HS-27A (cell line): ENCODE results near the gene LILRA5.
"Not testable (repeated sequence)": the region's sequence is repeated elsewhere in the genome, so short reads cannot be mapped to it uniquely, and the experiment has no call there.

Experiments used
- DNase-seq: peaks from one replicate; pipeline ENCODE4 v3.0.0-alpha.2; 2012; ENCODE audit warnings: low read depth, missing footprints

Gene LILRA5

DNA sequence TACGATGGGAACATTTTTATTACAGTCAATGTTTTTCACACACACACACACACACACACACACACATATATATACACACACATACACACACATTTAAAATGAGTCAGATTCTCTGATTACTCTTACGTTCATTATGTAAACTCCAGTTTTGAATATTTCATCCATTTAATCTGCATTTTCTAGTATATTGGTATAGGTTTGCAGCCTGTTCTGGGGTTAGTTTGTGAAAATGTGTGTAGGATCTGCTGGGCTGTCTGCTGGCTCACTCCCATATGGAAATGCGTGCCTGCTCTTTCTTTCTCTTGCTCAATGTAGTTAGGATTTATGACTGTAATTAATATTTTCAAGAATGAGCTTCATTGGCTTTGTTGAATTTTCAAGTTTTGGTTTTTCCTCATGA lies 39.1 kb downstream of the LILRA5 start:
- DNase-seq: no peak

DNA sequence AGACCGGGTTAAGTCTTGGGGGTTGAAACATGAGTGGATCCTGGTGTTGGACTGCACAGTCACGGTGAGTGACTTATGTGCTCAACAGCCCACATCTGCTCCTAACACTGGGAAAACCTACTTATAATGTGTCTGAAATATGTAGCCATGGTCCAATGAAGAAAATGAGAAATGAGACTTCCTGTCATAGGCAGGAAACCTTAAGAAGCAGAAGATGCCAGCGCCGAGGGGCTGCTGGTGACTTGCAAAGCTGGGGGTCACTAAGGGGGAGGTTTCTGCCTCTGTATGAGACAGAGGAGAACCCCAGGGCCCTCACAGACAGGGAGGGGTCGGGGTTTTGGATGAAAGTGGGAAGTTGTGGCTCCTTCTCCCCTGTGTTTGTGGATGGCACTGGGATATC lies 40.8 kb downstream of the LILRA5 start:
- not testable (repeated sequence) for DNase-seq

DNA sequence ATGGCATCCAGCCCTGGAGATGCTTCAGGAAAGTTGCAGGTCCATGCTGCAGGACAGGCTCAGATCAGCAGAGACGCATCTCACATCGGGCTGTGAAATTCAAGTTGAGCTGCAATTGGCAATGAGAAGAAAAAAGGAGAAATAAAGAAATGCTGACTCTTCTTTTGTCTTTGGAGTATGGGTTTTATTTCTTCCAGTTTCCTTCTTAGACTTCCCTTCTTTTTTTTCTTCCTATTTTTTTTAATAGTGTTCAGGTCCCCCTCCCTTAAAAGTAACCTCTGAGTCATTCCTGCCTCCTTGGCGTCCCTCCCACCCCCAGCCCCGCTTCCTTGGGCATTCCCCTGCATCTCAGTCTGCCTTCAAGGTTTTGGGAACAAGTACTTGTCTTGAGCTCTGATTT lies 41.4 kb downstream of the LILRA5 start:
- not testable (repeated sequence) for DNase-seq

DNA sequence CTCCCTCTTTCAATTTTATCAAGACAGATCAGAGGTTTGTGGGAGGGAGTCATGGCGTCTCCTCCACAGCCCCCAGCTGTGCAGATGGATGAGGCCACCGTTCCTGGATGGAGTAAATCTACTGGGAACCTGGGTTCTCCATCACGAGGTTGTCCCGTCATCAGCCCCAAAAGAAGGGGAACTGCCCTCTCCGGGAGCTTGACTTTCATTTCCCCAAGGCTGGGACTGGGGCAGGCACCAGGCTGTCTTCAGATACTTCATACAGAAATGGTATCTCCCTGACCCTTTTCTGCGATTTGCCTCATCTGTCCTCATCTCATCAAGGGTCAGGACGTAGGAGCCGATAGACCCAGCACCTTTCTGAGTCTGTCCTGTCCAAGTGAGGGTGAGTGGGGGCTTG lies 41.9 kb downstream of the LILRA5 start:
- no peak for DNase-seq

DNA sequence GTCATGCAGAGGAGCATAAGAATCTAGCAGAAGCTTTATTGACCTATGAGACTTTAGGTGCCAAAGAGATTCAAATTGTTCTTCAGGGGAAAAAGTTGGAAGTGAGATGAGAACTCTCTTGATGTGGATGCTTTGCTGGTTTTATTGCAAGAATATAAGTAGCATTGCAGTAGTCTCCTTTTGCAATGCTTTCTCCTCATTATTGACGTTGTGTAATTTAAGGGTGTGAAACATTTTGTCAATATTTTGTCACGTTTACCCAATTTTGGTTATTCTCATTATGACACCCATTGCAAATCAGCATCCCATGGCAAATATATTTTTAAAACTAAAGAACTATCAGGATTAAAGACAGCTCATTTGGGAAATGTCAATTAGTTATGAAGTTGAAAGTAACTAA lies 44.0 kb downstream of the LILRA5 start:
- DNase-seq: no peak

DNA sequence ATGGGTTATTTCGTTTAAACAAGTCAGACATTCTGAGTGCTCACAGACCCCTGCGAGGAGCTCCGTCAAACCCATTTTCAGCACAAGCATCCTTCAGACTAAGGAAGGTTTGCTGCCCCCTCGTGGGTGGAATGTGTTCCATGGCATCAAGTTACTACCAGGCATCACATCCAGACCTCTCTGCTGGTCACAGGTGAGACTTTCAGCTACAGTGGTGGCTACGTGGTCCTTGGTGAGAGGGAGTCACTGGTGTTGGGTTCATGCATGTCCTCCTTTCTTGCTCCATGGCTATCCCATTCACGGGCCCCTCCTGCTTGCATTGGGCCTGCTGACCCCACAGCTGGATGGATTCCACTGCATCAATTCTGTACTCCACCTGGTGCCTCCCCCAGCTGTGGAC lies 46.8 kb downstream of the LILRA5 start:
- peak; percentile 34 for DNase-seq

DNA sequence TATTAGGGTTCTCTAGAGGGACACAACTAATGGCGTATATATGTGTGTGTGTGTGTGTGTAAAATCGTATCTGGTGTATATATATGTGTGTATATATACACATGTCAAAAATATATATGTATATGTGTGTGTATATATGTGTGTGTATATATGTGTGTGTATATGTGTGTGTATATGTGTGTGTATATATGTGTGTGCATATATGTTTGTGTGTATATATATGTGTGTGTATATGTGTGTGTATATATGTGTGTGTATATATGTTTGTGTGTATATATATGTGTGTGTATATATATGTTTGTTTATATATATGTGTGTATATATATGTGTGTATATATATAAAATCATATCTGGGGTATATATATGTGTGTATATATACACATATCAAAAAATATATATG lies 50.5 kb downstream of the LILRA5 start:
- DNase-seq: no peak

DNA sequence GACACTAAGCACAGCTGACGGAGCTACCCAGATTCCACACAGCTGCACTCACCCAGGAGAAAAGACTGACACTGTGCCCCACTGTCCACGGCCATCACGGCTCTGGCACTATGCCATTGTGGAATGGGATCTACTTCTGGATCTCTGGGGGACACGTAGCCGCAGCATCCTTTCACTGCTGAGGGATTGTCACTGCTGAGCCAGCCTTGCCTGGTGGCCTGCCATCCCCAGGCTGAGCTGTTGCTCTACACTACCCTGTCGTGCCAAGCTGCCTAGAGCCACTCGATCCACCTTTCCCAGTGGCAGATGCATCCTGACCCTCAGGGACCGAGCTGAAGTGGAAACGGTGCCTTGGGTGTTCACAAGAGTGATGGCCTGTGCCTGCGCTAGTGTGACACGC lies 50.9 kb downstream of the LILRA5 start:
- DNase-seq: no peak

DNA sequence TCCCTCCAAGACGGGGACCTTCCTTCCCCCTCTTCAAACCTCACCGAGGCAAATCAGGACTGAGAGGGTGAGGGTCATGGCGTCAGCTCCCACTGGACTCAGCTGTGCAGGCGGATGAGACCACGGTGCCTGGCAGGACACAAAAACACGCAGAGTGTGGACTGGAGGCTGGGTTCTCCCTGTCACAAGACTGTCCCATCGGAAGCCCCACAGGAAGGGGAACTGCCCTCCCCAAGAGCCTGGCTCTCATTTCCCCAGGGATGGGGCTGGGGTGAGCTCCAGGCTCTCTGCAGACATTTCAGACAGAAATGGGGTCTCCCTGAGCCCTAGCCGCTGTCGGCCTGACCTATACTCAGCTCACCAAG lies 55.9 kb downstream of the LILRA5 start, which contains the start of gene LILRB5:
Gene LILRB5 (minus strand): TSS at position 158 of the 365 bp plus-strand sequence. CDS start 80 bp downstream, at position 78.
- DNase-seq: no peak
